IMR-90 (cell line): Measurements from ENCODE around the gene RCN2. TPM values are rescaled to one million over a fixed set of nuclear protein-coding genes. Genes with fewer than 3 reads are reported as not detected.

Experiments
- ATAC-seq: fragments of 200-7000 bp; cut with Tn5 transposase; 2 replicates; pipeline ENCODE4 v1.9.1; 2020; ENCODE audit warnings: low read depth, mild to moderate bottlenecking, moderate library complexity
- BruUV-seq: library from RNA; stranded (reverse); fragments of 400-500 nt; replicated peaks from 2 replicates; lab custom pipeline; 2021; lab: Mats Ljungman, UMichigan
- CTCF ChIA-PET: fragments of 300-600 bp; formaldehyde crosslinking; extraction: SDS; loops from one replicate; lab custom pipeline; 2021; ENCODE audit warnings: antibody characterized with exemption; lab: Yijun Ruan, JAX
- POLR2A ChIA-PET: fragments of 300-600 bp; sonication (Branson Sonifier 250); formaldehyde crosslinking; loops from one replicate; lab custom pipeline; 2022; ENCODE audit warnings: antibody characterized with exemption; ENCODE audit not compliant: unreplicated experiment; lab: Charles Lee
- DNase-seq: peaks from one replicate; pipeline ENCODE4 v3.0.0; 2013
- H2AFZ ChIP-seq: replicated peaks from 2 replicates; pipeline ENCODE3; 2013; ENCODE audit warnings: low read length, mild to moderate bottlenecking; ENCODE audit not compliant: poor library complexity
- H2AK5ac ChIP-seq: 2 replicates; pipeline ENCODE4 v1.6.1; 2013; ENCODE audit warnings: low read depth, low read length, inconsistent platforms
- H2AK9ac ChIP-seq: replicated peaks from 2 replicates; pipeline ENCODE3; 2013; ENCODE audit warnings: mild to moderate bottlenecking, low read depth, low read length, moderate library complexity; ENCODE audit not compliant: poor library complexity
- H2BK120ac ChIP-seq: 2 replicates; pipeline ENCODE4 v1.6.1; 2013; ENCODE audit warnings: low read depth, low read length, inconsistent platforms
- H2BK15ac ChIP-seq: 3 replicates; pipeline ENCODE4 v1.6.1; 2013; ENCODE audit warnings: low read depth, low read length, inconsistent platforms
- H2BK20ac ChIP-seq: 2 replicates; pipeline ENCODE4 v1.6.1; 2013; ENCODE audit warnings: low read depth, mild to moderate bottlenecking, inconsistent platforms, low read length, moderate library complexity
- H2BK5ac ChIP-seq: 2 replicates; pipeline ENCODE4 v1.6.1; 2013; ENCODE audit warnings: mild to moderate bottlenecking, low read depth, low read length, inconsistent platforms; ENCODE audit not compliant: poor library complexity, severe bottlenecking
- H3K14ac ChIP-seq: replicated peaks from 2 replicates; pipeline ENCODE4 v1.6.1; 2013; ENCODE audit warnings: low read depth, low read length, inconsistent platforms
- H3K18ac ChIP-seq: 2 replicates; pipeline ENCODE4 v1.6.1; 2013; ENCODE audit warnings: low read depth, low read length, control low read depth
- H3K23ac ChIP-seq: 2 replicates; pipeline ENCODE4 v1.6.1; 2013; ENCODE audit warnings: low read depth, low read length, inconsistent platforms
- H3K27ac ChIP-seq: 2 replicates; pipeline ENCODE4 v1.5.1; 2013; ENCODE audit warnings: mild to moderate bottlenecking, control low read depth, low read length; ENCODE audit not compliant: insufficient read depth
- H3K27me3 ChIP-seq: 2 replicates; pipeline ENCODE4 v1.6.1; 2013; ENCODE audit warnings: low read length; ENCODE audit not compliant: control insufficient read depth, insufficient read depth
- H3K36me3 ChIP-seq: 2 replicates; pipeline ENCODE4 v1.6.1; 2013; ENCODE audit warnings: low read length, mixed read lengths; ENCODE audit not compliant: control insufficient read depth, insufficient read depth
- H3K4ac ChIP-seq: 2 replicates; pipeline ENCODE4 v1.6.1; 2013; ENCODE audit warnings: low read depth, low read length, inconsistent platforms
- H3K4me1 ChIP-seq: 2 replicates; pipeline ENCODE4 v1.6.1; 2013; ENCODE audit warnings: low read length, mixed read lengths; ENCODE audit not compliant: control insufficient read depth, insufficient read depth
- H3K4me2 ChIP-seq: 2 replicates; pipeline ENCODE4 v1.6.1; 2013; ENCODE audit warnings: low read depth, mild to moderate bottlenecking, control low read depth, low read length, moderate library complexity
- H3K4me3 ChIP-seq: 2 replicates; pipeline ENCODE4 v1.5.1; 2013; ENCODE audit warnings: low read depth, mild to moderate bottlenecking, control low read depth, low read length, moderate library complexity; ENCODE audit not compliant: insufficient read depth
- H3K56ac ChIP-seq: 2 replicates; pipeline ENCODE4 v1.6.1; 2013; ENCODE audit warnings: low read length, inconsistent platforms; ENCODE audit not compliant: insufficient read depth; ENCODE audit errors: extremely low read depth
- H3K79me1 ChIP-seq, 2 experiments: 2 replicates each; pipeline ENCODE4 v1.6.1; 2013; ENCODE audit warnings: low read length in 2 of 2, inconsistent platforms in 1 of 2, low read depth in 1 of 2
- H3K9ac ChIP-seq: 2 replicates; pipeline ENCODE4 v1.6.1; 2013; ENCODE audit warnings: low read depth, low read length, control low read depth
- H3K9me1 ChIP-seq: 2 replicates; pipeline ENCODE4 v1.6.1; 2013; ENCODE audit warnings: low read length, inconsistent platforms; ENCODE audit not compliant: insufficient read depth
- H3K9me3 ChIP-seq: 2 replicates; pipeline ENCODE4 v1.6.1; 2013; ENCODE audit warnings: low read length; ENCODE audit not compliant: control insufficient read depth, insufficient read depth
- H4K20me1 ChIP-seq: 2 replicates; pipeline ENCODE4 v1.6.1; 2013; ENCODE audit warnings: low read length, inconsistent platforms; ENCODE audit not compliant: insufficient read depth
- H4K5ac ChIP-seq: 2 replicates; pipeline ENCODE4 v1.6.1; 2013; ENCODE audit warnings: mild to moderate bottlenecking, low read depth, low read length, control low read depth
- H4K8ac ChIP-seq, 2 experiments: 2 replicates each; pipeline ENCODE4 v1.6.1; 2013; ENCODE audit warnings: low read depth in 2 of 2, low read length in 2 of 2, control low read depth in 1 of 2, inconsistent platforms in 1 of 2
- H4K91ac ChIP-seq: 2 replicates; pipeline ENCODE4 v1.6.1; 2013; ENCODE audit warnings: low read depth, low read length, inconsistent platforms; ENCODE audit not compliant: insufficient read depth
- BHLHE40 ChIP-seq: fragments of 150-350 bp; IDR thresholded peaks from 2 replicates; pipeline ENCODE4 v1.6.1; 2016; ENCODE audit warnings: mild to moderate bottlenecking, low read depth, low read length
- CHD1 ChIP-seq: IDR thresholded peaks from 2 replicates; pipeline ENCODE4 v1.6.1; 2012; ENCODE audit warnings: low read depth, low read length, improper control_type of control experiment
- MAZ ChIP-seq: IDR thresholded peaks from 2 replicates; pipeline ENCODE4 v1.6.1; 2012; ENCODE audit warnings: low read depth, mild to moderate bottlenecking, low read length, improper control_type of control experiment, moderate library complexity, borderline replicate concordance
- MXI1 ChIP-seq: IDR thresholded peaks from 2 replicates; pipeline ENCODE4 v1.6.1; 2012; ENCODE audit warnings: low read depth, mild to moderate bottlenecking, low read length, moderate library complexity, borderline replicate concordance
- POLR2A ChIP-seq: IDR thresholded peaks from 2 replicates; pipeline ENCODE4 v1.6.1; 2012; ENCODE audit warnings: mild to moderate bottlenecking, low read depth, low read length
- RCOR1 ChIP-seq: IDR thresholded peaks from 2 replicates; pipeline ENCODE4 v1.6.1; 2012; ENCODE audit warnings: mild to moderate bottlenecking, low read length, improper control_type of control experiment; ENCODE audit not compliant: insufficient replicate concordance
- WGBS, 2 experiments: methylation state at CpG; one replicate each; pipeline versions ENCODE4 v1.1.5 to v1.1.7; 2013; ENCODE audit warnings: missing lambda C conversion rate in 2 of 2; ENCODE audit not compliant: insufficient read length in 1 of 2; ENCODE audit errors: extremely low coverage in 2 of 2; 5-methylcytosine and 5-hydroxymethylcytosine counted together
- dilution Hi-C: fragments of 300-500 bp; cut with HindIII; formaldehyde crosslinking; loops from one replicate; pipeline ENCODE4 v1.14.3; 2018; ENCODE audit warnings: low sequenced_read_pairs; ENCODE audit not compliant: unreplicated experiment
- in situ Hi-C: fragments of 300-500 bp; cut with MboI; formaldehyde crosslinking; loops from 3 replicates; pipeline ENCODE4 v1.14.3; 2019; ENCODE audit warnings: low sequenced_read_pairs, inconsistent platforms, mixed read lengths
- intact Hi-C: fragments of 100-400 bp; cut with micrococcal nuclease; formaldehyde crosslinking; loops from 2 replicates; pipeline ENCODE4 v1.10.0; 2022
- polyA plus RNA-seq, 3 experiments: library from polyadenylated mRNA; depleted of rRNA; stranded (reverse); fragments of >200 nt; gene quantifications; 2 replicates each; pipeline ENCODE4 v1.2.3, GENCODE V29; 2012; ENCODE audit warnings: low replicate concordance in 1 of 3
- total RNA-seq: library from RNA; depleted of rRNA; stranded (reverse); fragments of >200 nt; gene quantifications from 2 replicates; pipeline ENCODE4 v1.2.3, GENCODE V29; 2012
- TF ChIP-seq, protein P1 (sequence below): fragments of 150-350 bp; IDR thresholded peaks from 2 replicates; pipeline ENCODE4 v1.6.1; 2016; ENCODE audit warnings: low read depth, mild to moderate bottlenecking, low read length, moderate library complexity, borderline replicate concordance

RCN2 gene
- total and polyA plus RNA-seq, 2 of the 4 experiments (the other 2 are of a cell fraction) = 12.0 to 56.5 TPM

DNA sequence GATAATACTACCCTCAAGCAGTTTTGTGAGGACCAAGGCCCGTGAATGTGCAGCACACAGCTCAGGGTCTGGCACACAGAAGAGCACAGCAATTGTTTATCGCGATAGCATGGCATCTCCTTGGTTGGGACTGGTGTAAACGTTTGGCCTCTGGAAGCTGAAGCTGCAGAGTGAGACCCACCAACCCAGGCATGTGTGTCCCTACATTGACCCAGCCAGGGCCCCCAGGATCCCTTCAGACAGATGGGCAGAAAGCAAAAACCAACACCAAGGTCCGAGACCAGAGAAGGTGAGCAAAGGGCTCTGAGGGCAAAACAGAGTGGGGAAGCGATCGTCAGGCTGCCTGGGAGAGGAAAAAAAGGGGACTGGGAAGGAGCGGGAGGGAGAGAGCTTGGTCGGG lies 50.8 kb downstream of the RCN2 start:
- POLR2A ChIA-PET = no interaction called here
- Histone ChIP-seq H4K91ac (no peak overlapping the region), H4K5ac (no peak overlapping the region), H2BK120ac (no peak overlapping the region), H4K8ac (no peak overlapping the region), H3K36me3 (no peaks in the 10 kb centered on the region), H3K14ac (no peak overlapping the region), H3K4me2 (no peak overlapping the region), H2BK20ac (no peak overlapping the region), H3K4ac (no peak overlapping the region), H2BK15ac (no peak overlapping the region), H2AFZ (no peak overlapping the region), H2AK9ac (no peak overlapping the region), H3K18ac (no peak overlapping the region), H3K79me1 (no peaks in the 10 kb centered on the region), H3K9me1 (no peaks in the 10 kb centered on the region), H4K20me1 (no peaks in the 10 kb centered on the region), H3K9me3 (0 out of 2 replicates have a peak, but pooled peaks cover 5% of the 10 kb centered on the region), H3K56ac (no peak overlapping the region), H3K27me3 (peaks cover 20% of the 10 kb centered on the region), H3K23ac (no peak overlapping the region), H2AK5ac (no peak overlapping the region), H2BK5ac (no peak overlapping the region), H3K9ac (no peak overlapping the region), H3K4me1 (no peaks in the 10 kb centered on the region), H3K4me3 (no peak overlapping the region), H3K27ac (no peak overlapping the region)
- WGBS, 2 experiments = 79% methylated on average over 9 of the region's 9 CpGs; no CpG with 5 or more reads in 1 of the 2 experiments
- in situ Hi-C loops = no loop called here
- dilution Hi-C loops = no loop called here
- ATAC-seq = no peak
- no TSS peak for BruUV-seq
- CTCF ChIA-PET = no interaction called here
- intact Hi-C loops = no loop called here
- DNase-seq = no peak
- TF ChIP-seq CHD1 (no peak), MAZ (no peak), BHLHE40 (no peak), MXI1 (no peak), RCOR1 (no peak), POLR2A (no peak)
- TF ChIP-seq, protein P1, sequence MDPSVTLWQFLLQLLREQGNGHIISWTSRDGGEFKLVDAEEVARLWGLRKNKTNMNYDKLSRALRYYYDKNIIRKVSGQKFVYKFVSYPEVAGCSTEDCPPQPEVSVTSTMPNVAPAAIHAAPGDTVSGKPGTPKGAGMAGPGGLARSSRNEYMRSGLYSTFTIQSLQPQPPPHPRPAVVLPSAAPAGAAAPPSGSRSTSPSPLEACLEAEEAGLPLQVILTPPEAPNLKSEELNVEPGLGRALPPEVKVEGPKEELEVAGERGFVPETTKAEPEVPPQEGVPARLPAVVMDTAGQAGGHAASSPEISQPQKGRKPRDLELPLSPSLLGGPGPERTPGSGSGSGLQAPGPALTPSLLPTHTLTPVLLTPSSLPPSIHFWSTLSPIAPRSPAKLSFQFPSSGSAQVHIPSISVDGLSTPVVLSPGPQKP = no peak
